Suprapubic skin (tissue), 4 donors: Measurements from ENCODE around the gene STRIP2.
"Not testable (repeated sequence)": the region's sequence is repeated elsewhere in the genome, so short reads cannot be mapped to it uniquely, and the experiment has no call there.

Experiments used
- CTCF ChIP-seq, 2 donors: fragments of 200-600 bp in 1 of 2; fragments of 450-650 bp in 1 of 2; sonication (generic) in 1 of 2; IDR thresholded peaks; one replicate each; pipeline ENCODE4 v1.5.1; 2016 to 2019; ENCODE audit warnings: antibody characterized with exemption in 2 of 2, mild to moderate bottlenecking in 1 of 2, moderate library complexity in 1 of 2
- POLR2A ChIP-seq, 2 donors: fragments of 450-650 bp; IDR thresholded peaks; one replicate each; pipeline ENCODE4 v1.6.1; 2017; ENCODE audit warnings: antibody characterized with exemption in 2 of 2, mild to moderate bottlenecking in 2 of 2, moderate library complexity in 2 of 2
- POLR2AphosphoS5 ChIP-seq, 3 donors: sonication (generic); formaldehyde crosslinking; IDR thresholded peaks; one replicate each; pipeline ENCODE4 v1.6.1; 2017; ENCODE audit warnings: antibody characterized with exemption in 3 of 3

DNA sequence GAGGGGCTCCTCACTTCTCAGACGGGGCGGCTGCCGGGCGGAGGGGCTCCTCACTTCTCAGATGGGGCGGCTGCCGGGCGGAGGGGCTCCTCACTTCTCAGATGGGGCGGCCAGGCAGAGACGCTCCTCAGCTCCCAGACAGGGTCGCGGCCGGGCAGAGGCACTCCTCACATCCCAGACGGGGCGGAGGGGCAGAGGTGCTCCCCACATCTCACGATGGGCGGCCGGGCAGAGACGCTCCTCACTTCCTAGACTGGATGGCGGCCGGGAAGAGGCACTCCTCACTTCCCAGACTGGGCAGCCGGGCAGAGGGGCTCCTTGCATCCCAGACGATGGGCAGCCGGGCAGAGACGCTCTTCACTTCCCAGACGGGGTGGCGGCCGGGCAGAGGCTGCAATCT lies 42.2 kb downstream of the STRIP2 start:
- TF ChIP-seq CTCF, POLR2AphosphoS5, POLR2A (IDR thresholded peaks at IDR 0.05): not testable (repeated sequence)
